C4-2B (cell line): ENCODE data around the gene ABCC2.

Source experiments
- ZFX ChIP-seq: fragments of 450-650 bp; IDR thresholded peaks from 2 replicates; pipeline ENCODE4 v1.6.1; 2017
- TF ChIP-seq, protein P1 (sequence below): fragments of 450-650 bp; conservative IDR thresholded peaks from 2 replicates; pipeline ENCODE4 v1.5.1; 2017; ENCODE audit warnings: mild to moderate bottlenecking

DNA sequence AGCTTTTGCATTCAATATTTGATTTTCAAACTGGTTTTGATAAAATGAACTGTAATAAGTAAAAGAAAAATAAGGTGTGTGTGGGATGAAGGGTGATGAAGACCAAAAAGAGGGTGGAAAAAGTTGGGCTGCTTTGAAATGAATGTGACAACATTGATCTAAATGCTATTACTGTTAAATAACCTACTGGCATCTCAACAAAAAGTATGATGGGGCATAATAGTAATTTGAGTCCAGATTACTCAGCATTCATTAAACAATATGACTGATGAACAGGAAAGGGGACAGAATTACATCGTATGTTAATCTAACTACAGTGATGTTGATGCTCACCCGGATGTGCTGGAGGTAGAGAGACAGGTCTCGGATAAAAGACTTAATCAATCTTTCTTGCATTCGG lies 112.2 kb downstream of the ABCC2 start:
- TF ChIP-seq, protein P1, sequence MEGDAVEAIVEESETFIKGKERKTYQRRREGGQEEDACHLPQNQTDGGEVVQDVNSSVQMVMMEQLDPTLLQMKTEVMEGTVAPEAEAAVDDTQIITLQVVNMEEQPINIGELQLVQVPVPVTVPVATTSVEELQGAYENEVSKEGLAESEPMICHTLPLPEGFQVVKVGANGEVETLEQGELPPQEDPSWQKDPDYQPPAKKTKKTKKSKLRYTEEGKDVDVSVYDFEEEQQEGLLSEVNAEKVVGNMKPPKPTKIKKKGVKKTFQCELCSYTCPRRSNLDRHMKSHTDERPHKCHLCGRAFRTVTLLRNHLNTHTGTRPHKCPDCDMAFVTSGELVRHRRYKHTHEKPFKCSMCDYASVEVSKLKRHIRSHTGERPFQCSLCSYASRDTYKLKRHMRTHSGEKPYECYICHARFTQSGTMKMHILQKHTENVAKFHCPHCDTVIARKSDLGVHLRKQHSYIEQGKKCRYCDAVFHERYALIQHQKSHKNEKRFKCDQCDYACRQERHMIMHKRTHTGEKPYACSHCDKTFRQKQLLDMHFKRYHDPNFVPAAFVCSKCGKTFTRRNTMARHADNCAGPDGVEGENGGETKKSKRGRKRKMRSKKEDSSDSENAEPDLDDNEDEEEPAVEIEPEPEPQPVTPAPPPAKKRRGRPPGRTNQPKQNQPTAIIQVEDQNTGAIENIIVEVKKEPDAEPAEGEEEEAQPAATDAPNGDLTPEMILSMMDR, result no peak
- no peak for TF ChIP-seq ZFX
